Measurements from ENCODE around the gene NFKBIB.
A peak's percentile ranks its signal among the peaks of the same experiment; 100 is the strongest.

Gene NFKBIB

GRCh38 chr19:38946229-38947010 lies 46.7 kb downstream of the NFKBIB start:
- DNase-seq (ENCODE audit: low read depth, low spot score): no peak
- no peaks in the 10 kb centered on the region; the same call in 1 of the 2 replicates for H3K9me3 ChIP-seq (ENCODE audit: insufficient read depth, low read length)
- no peak overlapping the region for H3K4me3 ChIP-seq (ENCODE audit: insufficient read length, low read depth)
- TF ChIP-seq ZNF274 (IDR thresholded peaks at IDR 0.05; ENCODE audit: low read depth, low read length) (no peak), SUZ12 (IDR thresholded peaks at IDR 0.05; ENCODE audit: extremely low read depth, insufficient read depth, insufficient read length) (no peak), YY1 (IDR thresholded peaks at IDR 0.05; ENCODE audit: insufficient read depth, insufficient read length) (no peak)
- no peak overlapping the region for H3K9ac ChIP-seq (ENCODE audit: insufficient read length, low read depth)
- H3K27me3 ChIP-seq (ENCODE audit: insufficient read depth, insufficient read length): no peaks in the 10 kb centered on the region
- peaks cover 3% of the 10 kb centered on the region for H3K4me1 ChIP-seq (ENCODE audit: insufficient read depth, insufficient read length)
- peaks cover 46% of the 10 kb centered on the region for H3K36me3 ChIP-seq (ENCODE audit: insufficient read depth, insufficient read length, low read length)

GRCh38 chr19:38949580-38950367 lies 50.0 kb downstream of the NFKBIB start:
- Histone ChIP-seq H3K36me3 (ENCODE audit: insufficient read depth, insufficient read length, low read length) (peaks cover 31% of the 10 kb centered on the region), H3K9ac (ENCODE audit: insufficient read length, low read depth) (peak overlapping the region; percentile 82), H3K4me1 (ENCODE audit: insufficient read depth, insufficient read length) (peaks cover 3% of the 10 kb centered on the region), H3K9me3 (ENCODE audit: insufficient read depth, low read length) (no peaks in the 10 kb centered on the region; the same call in 1 of the 2 replicates), H3K27me3 (ENCODE audit: insufficient read depth, insufficient read length) (no peaks in the 10 kb centered on the region), H3K4me3 (ENCODE audit: insufficient read length, low read depth) (peak overlapping the region; percentile 36)
- DNase-seq (ENCODE audit: low read depth, low spot score): peak; percentile 74
- TF ChIP-seq YY1 (IDR thresholded peaks at IDR 0.05; ENCODE audit: insufficient read depth, insufficient read length): no peak

- no peak overlapping the region for H3K9ac ChIP-seq (ENCODE audit: insufficient read length, low read depth)
- DNase-seq (ENCODE audit: low read depth, low spot score): no peak
- no peak for TF ChIP-seq SUZ12 (IDR thresholded peaks at IDR 0.05; ENCODE audit: extremely low read depth, insufficient read depth, insufficient read length)
- TF ChIP-seq ZNF274 (IDR thresholded peaks at IDR 0.05; ENCODE audit: low read depth, low read length): no peak
- TF ChIP-seq YY1 (IDR thresholded peaks at IDR 0.05; ENCODE audit: insufficient read depth, insufficient read length): no peak
- no peaks in the 10 kb centered on the region for H3K27me3 ChIP-seq (ENCODE audit: insufficient read depth, insufficient read length)
- peaks cover 19% of the 10 kb centered on the region for H3K36me3 ChIP-seq (ENCODE audit: insufficient read depth, insufficient read length, low read length)
- no peak overlapping the region for H3K4me3 ChIP-seq (ENCODE audit: insufficient read length, low read depth)
- peaks cover 3% of the 10 kb centered on the region for H3K4me1 ChIP-seq (ENCODE audit: insufficient read depth, insufficient read length)
- H3K9me3 ChIP-seq (ENCODE audit: insufficient read depth, low read length): no peaks in the 10 kb centered on the region
Measured at GRCh38 chr19:38951187-38951586, 51.4 kb downstream of the NFKBIB start.

GRCh38 chr19:38952395-38953165 lies 52.8 kb downstream of the NFKBIB start:
- H3K9me3 ChIP-seq (ENCODE audit: insufficient read depth, low read length): no peaks in the 10 kb centered on the region
- H3K36me3 ChIP-seq (ENCODE audit: insufficient read depth, insufficient read length, low read length): peaks cover 11% of the 10 kb centered on the region
- H3K27me3 ChIP-seq (ENCODE audit: insufficient read depth, insufficient read length): no peaks in the 10 kb centered on the region
- no peak overlapping the region for H3K9ac ChIP-seq (ENCODE audit: insufficient read length, low read depth)
- no peak overlapping the region for H3K4me3 ChIP-seq (ENCODE audit: insufficient read length, low read depth)
- no peak for TF ChIP-seq YY1 (IDR thresholded peaks at IDR 0.05; ENCODE audit: insufficient read depth, insufficient read length)
- TF ChIP-seq SUZ12 (IDR thresholded peaks at IDR 0.05; ENCODE audit: extremely low read depth, insufficient read depth, insufficient read length): no peak
- TF ChIP-seq ZNF274 (IDR thresholded peaks at IDR 0.05; ENCODE audit: low read depth, low read length): no peak
- peaks cover 3% of the 10 kb centered on the region for H3K4me1 ChIP-seq (ENCODE audit: insufficient read depth, insufficient read length)
- no peak for DNase-seq (ENCODE audit: low read depth, low spot score)

GRCh38 chr19:38953677-38954076 lies 53.9 kb downstream of the NFKBIB start:
- no peaks in the 10 kb centered on the region for H3K27me3 ChIP-seq (ENCODE audit: insufficient read depth, insufficient read length)
- peaks cover 10% of the 10 kb centered on the region; the same call in 1 of the 2 replicates for H3K9me3 ChIP-seq (ENCODE audit: insufficient read depth, low read length)
- H3K9ac ChIP-seq (ENCODE audit: insufficient read length, low read depth): no peak overlapping the region
- no peak for DNase-seq (ENCODE audit: low read depth, low spot score)
- TF ChIP-seq YY1 (IDR thresholded peaks at IDR 0.05; ENCODE audit: insufficient read depth, insufficient read length) (no peak), ZNF274 (IDR thresholded peaks at IDR 0.05; ENCODE audit: low read depth, low read length) (no peak), SUZ12 (IDR thresholded peaks at IDR 0.05; ENCODE audit: extremely low read depth, insufficient read depth, insufficient read length) (no peak)
- peaks cover 3% of the 10 kb centered on the region for H3K4me1 ChIP-seq (ENCODE audit: insufficient read depth, insufficient read length)
- H3K4me3 ChIP-seq (ENCODE audit: insufficient read length, low read depth): no peak overlapping the region
- H3K36me3 ChIP-seq (ENCODE audit: insufficient read depth, insufficient read length, low read length): peaks cover 6% of the 10 kb centered on the region

- Histone ChIP-seq H3K9me3 (ENCODE audit: insufficient read depth, low read length) (peaks cover 16% of the 10 kb centered on the region; the same call in 1 of the 2 replicates), H3K4me3 (ENCODE audit: insufficient read length, low read depth) (no peak overlapping the region), H3K4me1 (ENCODE audit: insufficient read depth, insufficient read length) (no peaks in the 10 kb centered on the region), H3K36me3 (ENCODE audit: insufficient read depth, insufficient read length, low read length) (peaks cover 5% of the 10 kb centered on the region), H3K9ac (ENCODE audit: insufficient read length, low read depth) (no peak overlapping the region), H3K27me3 (ENCODE audit: insufficient read depth, insufficient read length) (no peaks in the 10 kb centered on the region)
- TF ChIP-seq ZNF274 (IDR thresholded peaks at IDR 0.05; ENCODE audit: low read depth, low read length): no peak
- no peak for TF ChIP-seq YY1 (IDR thresholded peaks at IDR 0.05; ENCODE audit: insufficient read depth, insufficient read length)
- TF ChIP-seq SUZ12 (IDR thresholded peaks at IDR 0.05; ENCODE audit: extremely low read depth, insufficient read depth, insufficient read length): no peak
- no peak for DNase-seq (ENCODE audit: low read depth, low spot score)
Measured at GRCh38 chr19:38956264-38956663, 56.5 kb downstream of the NFKBIB start.
